ENCODE results near the gene CACNA2D3.

DNA sequence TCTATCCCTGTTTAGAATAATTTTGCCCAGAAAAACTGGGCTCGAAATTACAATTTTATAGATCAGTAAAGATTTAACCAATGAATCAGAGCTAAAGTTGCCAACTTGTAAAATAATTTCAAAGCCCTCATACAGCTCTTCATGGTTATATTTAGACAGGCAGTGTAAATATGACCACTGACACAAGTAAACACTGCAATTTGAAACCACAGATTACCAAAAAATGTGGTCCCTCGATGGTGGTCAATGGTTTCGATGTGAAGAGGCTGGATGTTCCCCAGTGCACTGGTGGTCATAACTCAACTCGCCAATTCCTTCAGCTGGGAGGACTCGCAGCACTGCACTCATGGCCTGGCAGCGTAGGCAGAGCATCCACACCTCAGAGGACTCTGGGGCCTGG, 776.9 kb downstream of the CACNA2D3 start:
- no peak for TF ChIP-seq HDGF (IDR thresholded peaks at IDR 0.05; ENCODE audit: borderline replicate concordance)
- TF ChIP-seq CTBP1 (IDR thresholded peaks at IDR 0.05; ENCODE audit: borderline replicate concordance): no peak
- no peak for TF ChIP-seq TARDBP (IDR thresholded peaks at IDR 0.05)
- TF ChIP-seq BHLHE40 (IDR thresholded peaks at IDR 0.05; ENCODE audit: borderline replicate concordance): no peak
- TF ChIP-seq ZNF384 (IDR thresholded peaks at IDR 0.05): no peak
- TF ChIP-seq SUZ12 (IDR thresholded peaks at IDR 0.05): no peak
- no peak for TF ChIP-seq PKNOX1 (IDR thresholded peaks at IDR 0.05)
- no peak for TF ChIP-seq LEF1 (IDR thresholded peaks at IDR 0.05; ENCODE audit: borderline replicate concordance)
- TF ChIP-seq FOXM1 (IDR thresholded peaks at IDR 0.05; ENCODE audit: borderline replicate concordance): no peak
- no peak for TF ChIP-seq L3MBTL2 (conservative IDR thresholded peaks at IDR 0.05)
- no peak for TF ChIP-seq FOXK2 (IDR thresholded peaks at IDR 0.05)

Data from HEK293T (cell line).